Measurements from ENCODE around the gene AGBL1.

GRCh38 chr15:86038491-86038890 lies 41.2 kb upstream of the AGBL1 start:
- no peak for TF ChIP-seq POLR2A (IDR thresholded peaks at IDR 0.05)
- TF ChIP-seq CTCF (IDR thresholded peaks at IDR 0.05): no peak

Data from Peyer's patch (tissue), 4 donors.